HG02642 (cell line): Measurements from ENCODE around the gene ATP5ME.
"Not testable (repeated sequence)": the region's sequence is repeated elsewhere in the genome, so short reads cannot be mapped to it uniquely, and the experiment has no call there.

Experiments used
- ATAC-seq: cut with Tn5 transposase; IDR thresholded peaks from one replicate; pipeline ENCODE4 v1.9.1; 2021; ENCODE audit warnings: mild to moderate bottlenecking; ENCODE audit not compliant: unreplicated experiment, poor library complexity

Gene ATP5ME

GRCh38 chr4:657834-658667 lies 16.0 kb downstream of the ATP5ME start:
- ATAC-seq: no peak

DNA sequence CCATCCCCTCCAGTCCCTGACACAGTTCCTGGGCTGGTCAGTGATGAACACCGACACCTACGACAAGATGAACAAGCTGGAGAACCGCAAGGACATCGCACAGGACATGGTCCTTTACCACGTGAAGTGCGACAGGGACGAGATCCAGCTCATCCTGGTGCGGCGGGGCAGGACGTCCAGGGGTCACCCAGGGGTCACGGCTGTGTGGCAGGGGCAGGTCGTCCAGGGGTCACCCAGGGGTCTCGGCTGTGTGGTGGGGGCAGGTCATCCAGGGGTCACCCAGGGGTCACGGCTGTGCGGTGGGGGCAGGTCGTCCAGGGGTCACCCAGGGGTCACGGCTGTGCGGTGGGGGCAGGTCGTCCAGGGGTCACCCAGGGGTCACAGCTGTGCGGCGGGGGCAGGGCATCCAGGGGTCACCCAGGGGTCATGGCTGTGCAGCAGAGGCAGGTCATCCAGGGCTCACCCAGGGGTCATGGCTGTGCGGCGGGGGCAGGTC lies 16.7 kb downstream of the ATP5ME start:
- no peak for ATAC-seq

- ATAC-seq: no peak
These were observed 17.4 kb downstream of the ATP5ME start for GRCh38 chr4:656436-657337.

GRCh38 chr4:655464-656151 lies 18.5 kb downstream of the ATP5ME start:
- ATAC-seq: no peak

DNA sequence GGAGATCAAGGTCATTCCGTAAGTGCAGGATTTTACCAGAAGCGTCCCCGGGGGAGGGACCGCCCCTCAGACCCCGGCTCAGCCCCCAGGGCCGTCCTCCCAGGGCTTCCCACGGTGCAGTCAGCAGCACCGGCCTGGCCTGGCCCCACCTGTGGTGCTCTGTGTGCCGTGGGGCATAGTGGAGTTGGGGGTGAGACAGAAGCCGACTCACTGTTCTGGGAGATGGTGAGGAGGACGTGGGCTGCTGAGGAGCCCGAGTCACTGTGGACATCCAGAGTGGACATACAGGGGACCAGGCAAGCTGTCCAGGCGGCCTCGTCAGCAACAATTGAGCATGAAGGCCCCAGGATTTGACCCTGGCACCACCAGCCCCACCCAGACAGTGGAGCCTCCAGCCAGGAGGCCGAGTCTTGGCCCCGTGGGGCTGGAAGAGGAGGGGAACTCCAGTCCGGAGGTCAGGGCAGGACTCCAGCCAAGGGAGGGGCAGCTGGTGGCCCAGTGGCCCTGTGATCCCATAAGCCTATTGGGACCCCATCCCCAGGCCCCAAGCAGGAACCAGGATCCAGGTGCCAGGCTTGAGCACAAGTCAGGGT lies 19.1 kb downstream of the ATP5ME start:
- no peak for ATAC-seq

- ATAC-seq: no peak
These were observed 19.6 kb downstream of the ATP5ME start for GRCh38 chr4:654503-654845.

DNA sequence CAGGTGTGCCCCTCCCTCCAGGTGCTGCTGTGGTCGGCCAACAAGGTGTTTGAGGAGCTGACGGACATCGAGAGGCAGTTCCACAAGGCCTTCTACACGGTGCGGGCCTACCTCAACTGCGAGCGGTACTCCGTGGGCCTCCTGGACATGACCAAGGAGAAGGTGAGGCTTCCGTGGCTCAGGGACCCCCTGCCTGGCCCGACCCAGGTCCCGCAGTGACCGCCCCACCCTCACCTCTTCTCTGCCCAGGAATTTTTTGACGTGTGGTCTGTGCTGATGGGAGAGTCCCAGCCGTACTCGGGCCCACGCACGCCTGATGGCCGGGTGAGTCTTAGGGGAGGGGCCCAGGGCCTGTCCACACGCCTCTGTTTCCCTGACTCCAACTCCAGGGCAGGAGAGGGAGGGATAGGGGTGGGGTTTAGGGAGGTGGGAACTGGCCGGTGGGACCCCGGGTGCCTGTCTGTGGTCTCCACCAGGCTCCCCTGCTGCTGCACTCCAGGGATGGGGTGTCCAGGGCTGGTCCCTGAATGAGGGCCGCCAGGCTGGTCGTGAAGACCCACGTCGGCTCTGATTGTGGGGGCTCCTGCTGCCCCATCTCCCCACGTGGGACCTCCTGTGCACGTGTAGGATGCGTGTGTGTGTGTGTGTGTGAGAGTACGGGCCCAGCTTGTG lies 20.1 kb downstream of the ATP5ME start:
- no peak for ATAC-seq

DNA sequence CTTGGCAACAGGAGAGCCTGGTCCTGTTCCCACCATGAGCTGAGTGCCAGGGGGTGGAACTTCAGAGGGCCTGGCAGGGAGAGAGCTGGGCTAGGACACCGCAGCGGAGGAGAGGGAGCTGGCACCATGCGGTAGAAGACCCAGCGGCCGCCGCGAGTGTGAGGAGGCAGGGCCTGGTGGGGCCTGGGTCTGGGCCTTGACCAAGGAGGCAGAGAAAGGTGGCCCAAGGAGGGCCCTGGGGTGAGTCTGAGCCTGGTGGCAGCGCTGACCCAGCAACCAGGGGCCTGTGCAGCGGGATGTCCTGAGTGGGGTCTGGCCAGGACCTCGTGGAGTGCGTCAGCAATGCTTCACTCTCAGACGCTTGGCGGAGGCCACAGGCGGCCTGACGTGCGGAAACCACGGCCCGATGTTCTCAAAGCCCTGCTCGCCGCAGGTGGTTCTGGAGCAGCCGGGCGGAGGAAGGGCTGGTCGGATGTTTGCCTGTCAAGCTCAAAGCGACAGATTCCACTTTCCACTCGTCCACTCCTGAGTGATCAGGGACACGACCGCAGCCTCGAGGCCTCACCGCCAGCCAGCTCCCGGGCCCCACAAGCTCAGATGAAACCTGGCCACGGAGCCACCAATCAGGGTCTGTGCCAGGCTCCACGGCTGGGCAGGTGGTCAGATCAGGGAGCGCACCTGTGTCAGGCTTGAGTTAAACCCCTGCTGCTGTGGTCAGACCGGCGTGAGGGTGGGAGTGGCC lies 20.8 kb downstream of the ATP5ME start:
- ATAC-seq: no peak

- no peak for ATAC-seq
These were observed 22.0 kb downstream of the ATP5ME start for GRCh38 chr4:651884-652642.

DNA sequence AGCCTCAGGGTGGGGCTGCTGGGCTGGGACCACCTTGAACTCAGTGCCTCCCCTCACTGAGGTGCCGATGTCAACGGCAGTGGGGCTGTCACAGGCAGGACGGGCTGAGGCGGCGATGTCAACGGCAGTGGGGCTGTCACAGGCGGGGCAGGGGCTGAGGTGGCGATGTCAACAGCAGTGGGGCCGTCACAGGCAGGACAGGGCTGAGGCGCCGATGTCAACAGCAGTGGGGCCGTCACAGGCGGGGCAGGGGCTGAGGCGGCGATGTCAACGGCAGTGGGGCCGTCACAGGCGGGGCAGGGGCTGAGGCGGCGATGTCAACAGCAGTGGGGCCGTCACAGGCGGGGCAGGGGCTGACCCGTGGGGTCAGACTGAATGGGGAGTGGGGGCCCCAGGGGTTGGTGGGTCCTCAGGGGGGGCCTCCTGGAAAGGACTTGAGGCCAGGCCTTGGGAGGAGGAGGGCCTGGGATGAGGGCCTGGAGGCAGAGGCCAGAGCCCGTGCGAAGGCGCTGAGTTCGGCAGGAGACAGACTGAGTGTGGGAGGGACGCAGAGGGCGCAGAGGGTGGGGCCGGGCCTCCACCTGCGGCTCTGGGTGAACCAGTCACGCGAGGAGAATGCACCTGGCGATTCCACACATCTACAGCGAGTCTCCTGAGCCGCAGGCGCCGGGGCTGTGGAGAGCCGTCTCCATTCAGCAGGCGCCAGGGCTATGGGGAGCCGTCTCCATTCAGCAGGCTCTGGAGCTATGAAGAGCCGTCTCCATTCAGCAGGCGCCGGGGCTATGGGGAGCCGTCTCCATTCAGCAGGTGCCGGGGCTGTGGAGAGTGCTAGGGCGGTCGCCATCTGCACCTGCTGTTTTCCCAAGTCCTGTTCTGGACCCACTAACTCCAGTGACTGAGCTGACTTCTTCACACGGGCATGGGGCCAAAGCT lies 22.9 kb downstream of the ATP5ME start:
- ATAC-seq: no peak

DNA sequence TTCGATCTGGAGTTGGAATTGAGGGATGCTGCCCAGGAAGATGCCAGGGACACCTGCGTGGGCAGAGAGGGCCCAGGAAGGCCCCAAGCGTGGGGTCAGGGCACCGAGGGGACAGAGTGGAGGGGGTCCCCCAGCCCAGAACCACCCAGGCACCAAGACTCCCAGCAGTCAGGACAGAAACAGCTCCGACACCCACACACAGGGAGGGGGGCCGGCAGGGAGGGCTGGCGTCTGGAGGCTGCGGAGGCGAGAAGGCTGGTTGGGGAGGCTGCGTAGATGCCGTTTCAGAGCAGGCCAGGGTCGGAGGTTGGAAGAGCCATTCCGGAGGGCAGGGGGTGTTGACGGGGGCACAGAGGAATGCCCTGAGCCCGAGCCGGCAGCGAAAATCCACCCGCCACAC lies 23.6 kb downstream of the ATP5ME start:
- ATAC-seq: no peak

DNA sequence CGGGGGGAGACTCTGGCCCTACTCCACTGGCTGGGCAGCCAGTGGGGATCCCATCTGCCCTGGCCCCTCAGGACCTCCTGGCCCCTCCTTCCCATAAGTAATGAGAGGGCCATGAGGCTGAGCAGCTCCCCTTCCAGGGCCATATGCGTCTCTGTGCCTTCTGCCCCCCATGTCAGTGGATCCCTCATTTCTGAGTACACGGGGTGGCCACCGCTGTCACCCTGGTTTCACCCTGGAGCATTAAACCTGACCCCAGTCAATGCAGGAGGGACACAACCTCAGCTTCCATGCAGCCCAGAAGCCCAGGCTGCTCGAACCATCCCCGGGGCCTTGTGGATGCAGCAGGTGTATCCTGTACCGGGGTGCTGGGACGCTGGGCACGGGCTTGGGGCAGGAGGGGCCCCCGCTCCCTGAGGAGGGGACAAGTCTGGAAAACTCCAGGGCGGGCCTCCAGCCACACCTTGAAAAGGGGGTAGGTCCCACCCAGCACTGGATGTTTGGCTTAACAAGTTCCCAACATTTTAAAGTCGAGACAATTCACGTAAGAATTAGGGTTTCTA lies 24.2 kb downstream of the ATP5ME start:
- ATAC-seq: no peak

DNA sequence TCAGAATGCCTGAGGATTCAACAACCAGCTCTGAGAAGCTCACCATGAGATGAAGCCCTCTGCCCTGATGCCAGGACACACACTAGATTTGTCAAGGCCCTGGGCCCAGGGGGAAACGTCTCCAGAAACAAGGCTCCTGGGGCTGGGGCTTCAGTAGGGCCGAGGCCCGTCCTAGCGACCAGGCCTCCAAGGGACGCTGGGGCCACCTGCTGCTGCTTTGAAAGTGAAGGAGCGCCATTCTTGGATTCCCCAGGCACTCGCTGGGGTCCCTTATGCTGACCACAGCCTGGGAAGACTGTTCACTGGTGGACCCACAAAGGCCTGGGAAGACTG lies 24.8 kb downstream of the ATP5ME start:
- ATAC-seq: no peak

DNA sequence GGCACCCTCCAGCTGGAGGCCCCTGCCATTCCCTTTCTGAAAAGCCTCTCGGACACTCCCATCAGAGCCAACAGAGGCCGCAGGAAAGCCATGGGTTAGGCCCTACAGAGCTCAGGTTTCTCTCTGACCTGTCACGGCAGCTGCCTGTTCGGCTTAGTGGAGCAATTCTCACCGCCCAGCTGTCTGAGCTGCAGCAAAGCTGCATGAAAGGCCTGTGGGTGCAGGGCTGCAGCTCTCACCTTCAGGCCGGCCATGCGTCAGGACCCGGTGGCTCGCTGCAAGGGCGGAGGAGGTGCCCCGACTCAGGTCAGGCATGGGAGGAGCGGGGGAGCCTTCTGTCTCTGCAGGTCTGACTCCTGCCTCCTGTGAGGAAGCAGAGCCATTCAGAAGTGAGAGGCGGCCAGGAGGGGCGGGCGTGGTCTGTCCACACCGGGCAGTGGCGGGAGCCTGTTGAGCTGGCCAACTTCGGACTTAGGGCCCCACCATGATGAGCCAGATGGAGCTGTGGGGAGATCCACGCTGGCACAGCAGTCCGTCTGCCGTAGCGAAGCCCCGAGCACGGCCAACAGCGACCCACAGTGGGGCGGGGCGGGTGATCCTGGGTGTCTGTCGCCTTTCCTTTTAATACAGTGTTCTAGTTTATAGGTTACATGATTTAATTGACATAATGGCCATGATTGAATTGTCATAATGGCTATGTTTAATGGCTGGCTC lies 25.3 kb downstream of the ATP5ME start:
- ATAC-seq: no peak

DNA sequence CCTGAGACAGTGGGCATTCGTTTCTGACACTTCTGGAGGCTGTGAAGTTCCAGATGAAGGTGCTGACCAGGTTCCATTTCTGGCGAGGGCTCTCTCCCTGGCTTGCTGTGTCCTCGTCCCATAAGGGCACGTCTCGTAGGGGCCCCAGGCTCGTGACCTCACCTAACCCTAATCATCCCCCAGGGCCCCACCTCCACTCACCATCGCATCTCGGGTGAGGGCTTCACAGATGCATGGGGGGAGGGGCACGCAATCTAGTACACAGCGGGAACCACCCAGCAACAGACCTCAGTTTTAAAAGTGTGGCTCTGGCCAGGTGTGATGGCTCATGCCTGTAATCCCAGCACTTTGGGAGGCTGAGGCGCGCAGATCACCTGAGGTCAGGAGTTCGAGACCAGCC lies 26.6 kb downstream of the ATP5ME start:
- no peak for ATAC-seq

DNA sequence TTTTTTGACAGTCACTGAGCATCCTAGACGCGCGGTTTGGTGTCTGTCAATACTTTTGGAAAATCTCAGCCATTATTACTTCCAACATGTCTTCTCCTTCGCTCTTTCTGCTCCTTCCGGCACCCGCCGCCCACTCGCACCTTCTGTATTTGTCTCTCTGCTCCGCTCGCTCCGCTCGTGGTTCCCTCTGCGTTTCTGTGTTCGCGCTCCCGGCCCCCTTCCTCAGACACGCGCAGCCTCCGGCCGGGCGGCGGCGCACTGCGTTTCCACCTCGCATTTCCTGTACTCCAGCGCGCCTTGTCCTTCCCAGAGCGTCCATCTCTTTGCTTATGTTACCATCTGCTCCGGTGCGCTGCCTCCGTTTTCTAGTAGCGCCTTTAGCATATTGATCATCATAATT lies 27.6 kb downstream of the ATP5ME start:
- no peak for ATAC-seq

GRCh38 chr4:642366-642765 lies 31.7 kb downstream of the ATP5ME start:
- ATAC-seq: not testable (repeated sequence)
